DMS153 (cell line): Measurements from ENCODE around the gene FAXDC2.

ENCODE experiments used
- DNase-seq: peaks from one replicate; lab custom pipeline; 2025; lab: John Stamatoyannopoulos, UW

FAXDC2 gene

GRCh38 chr5:154794525-154795234, 55.7 kb downstream of the FAXDC2 start:
- DNase-seq = no peak

GRCh38 chr5:154793599-154794524, 56.5 kb downstream of the FAXDC2 start:
- DNase-seq = no peak

- no peak for DNase-seq
Measured at GRCh38 chr5:154791535-154791934, 58.9 kb downstream of the FAXDC2 start.

GRCh38 chr5:154788212-154788611, 62.2 kb downstream of the FAXDC2 start:
- DNase-seq = no peak

GRCh38 chr5:154786414-154786813, 64.0 kb downstream of the FAXDC2 start:
- DNase-seq = no peak

GRCh38 chr5:154784856-154785255, 65.5 kb downstream of the FAXDC2 start:
- no peak for DNase-seq

GRCh38 chr5:154783774-154784460, 66.5 kb downstream of the FAXDC2 start:
- no peak for DNase-seq

GRCh38 chr5:154782812-154783592, 67.4 kb downstream of the FAXDC2 start:
- DNase-seq = no peak

- no peak for DNase-seq
Measured at GRCh38 chr5:154782326-154782725, 68.1 kb downstream of the FAXDC2 start.

GRCh38 chr5:154780128-154780527, 70.3 kb downstream of the FAXDC2 start:
- DNase-seq = no peak

GRCh38 chr5:154779105-154779504, 71.3 kb downstream of the FAXDC2 start:
- no peak for DNase-seq

- no peak for DNase-seq
Measured at GRCh38 chr5:154778534-154778933, 71.9 kb downstream of the FAXDC2 start.

GRCh38 chr5:154776167-154776566, 74.2 kb downstream of the FAXDC2 start:
- DNase-seq = no peak

GRCh38 chr5:154773326-154773725, 77.1 kb downstream of the FAXDC2 start:
- DNase-seq = no peak

GRCh38 chr5:154771383-154771901, 79.0 kb downstream of the FAXDC2 start:
- DNase-seq = no peak

GRCh38 chr5:154770111-154770510, 80.3 kb downstream of the FAXDC2 start:
- no peak for DNase-seq
